HG03135 (cell line): Measurements from ENCODE around the gene ALDH3A2.
"Not testable (repeated sequence)": the region's sequence is repeated elsewhere in the genome, so short reads cannot be mapped to it uniquely, and the experiment has no call there.

Experiments used
- ATAC-seq: cut with Tn5 transposase; IDR thresholded peaks from one replicate; pipeline ENCODE4 v1.9.1; 2021; ENCODE audit warnings: mild to moderate bottlenecking, moderate library complexity; ENCODE audit not compliant: unreplicated experiment

Gene ALDH3A2

GRCh38 chr17:19649274-19649541 lies 657 bp downstream of the ALDH3A2 start:
- ATAC-seq = no peak

GRCh38 chr17:19650826-19651225 lies 2.3 kb downstream of the ALDH3A2 start:
- no peak for ATAC-seq

GRCh38 chr17:19651451-19652238 lies 3.1 kb downstream of the ALDH3A2 start:
- no peak for ATAC-seq

- ATAC-seq = no peak
Observed at GRCh38 chr17:19652595-19652994, 4.0 kb downstream of the ALDH3A2 start.

GRCh38 chr17:19654342-19654886 lies 5.9 kb downstream of the ALDH3A2 start:
- no peak for ATAC-seq

GRCh38 chr17:19654896-19655295 lies 6.3 kb downstream of the ALDH3A2 start:
- ATAC-seq = no peak

- ATAC-seq = no peak
Observed at GRCh38 chr17:19656336-19656735, 7.8 kb downstream of the ALDH3A2 start.

- no peak for ATAC-seq
Observed at GRCh38 chr17:19656851-19657581, 8.5 kb downstream of the ALDH3A2 start.

- no peak for ATAC-seq
Observed at GRCh38 chr17:19659366-19660177, 11.0 kb downstream of the ALDH3A2 start.

GRCh38 chr17:19660219-19660870 lies 11.8 kb downstream of the ALDH3A2 start:
- ATAC-seq = no peak

- ATAC-seq = no peak
Observed at GRCh38 chr17:19661121-19661520, 12.6 kb downstream of the ALDH3A2 start.

GRCh38 chr17:19663097-19663496 lies 14.5 kb downstream of the ALDH3A2 start:
- no peak for ATAC-seq

- no peak for ATAC-seq
Observed at GRCh38 chr17:19664136-19664820, 15.7 kb downstream of the ALDH3A2 start.

GRCh38 chr17:19664821-19665181 lies 16.2 kb downstream of the ALDH3A2 start:
- ATAC-seq = no peak

- ATAC-seq = not testable (repeated sequence)
Observed at GRCh38 chr17:19669680-19670079, 21.1 kb downstream of the ALDH3A2 start.

- no peak for ATAC-seq
Observed at GRCh38 chr17:19670908-19671307, 22.4 kb downstream of the ALDH3A2 start.

GRCh38 chr17:19671433-19671832 lies 22.9 kb downstream of the ALDH3A2 start:
- ATAC-seq = no peak

GRCh38 chr17:19672009-19672750 lies 23.6 kb downstream of the ALDH3A2 start:
- ATAC-seq = no peak

- ATAC-seq = no peak
Observed at GRCh38 chr17:19673623-19674022, 25.1 kb downstream of the ALDH3A2 start.

- no peak for ATAC-seq
Observed at GRCh38 chr17:19676896-19677295, 28.3 kb downstream of the ALDH3A2 start.
